GM12875 (cell line): ENCODE measurements around the gene PLPPR1.

ENCODE experiments used
- H3K4me3 ChIP-seq: one replicate; pipeline ENCODE4 v1.5.1; 2011; ENCODE audit warnings: low read depth, low read length, control low read depth
- CTCF ChIP-seq: IDR thresholded peaks from 2 replicates; pipeline ENCODE4 v1.5.1; 2011; ENCODE audit warnings: low read depth, mild to moderate bottlenecking, control low read depth, inconsistent platforms, low read length, moderate library complexity, borderline replicate concordance; ENCODE audit not compliant: insufficient read depth

PLPPR1 gene

DNA sequence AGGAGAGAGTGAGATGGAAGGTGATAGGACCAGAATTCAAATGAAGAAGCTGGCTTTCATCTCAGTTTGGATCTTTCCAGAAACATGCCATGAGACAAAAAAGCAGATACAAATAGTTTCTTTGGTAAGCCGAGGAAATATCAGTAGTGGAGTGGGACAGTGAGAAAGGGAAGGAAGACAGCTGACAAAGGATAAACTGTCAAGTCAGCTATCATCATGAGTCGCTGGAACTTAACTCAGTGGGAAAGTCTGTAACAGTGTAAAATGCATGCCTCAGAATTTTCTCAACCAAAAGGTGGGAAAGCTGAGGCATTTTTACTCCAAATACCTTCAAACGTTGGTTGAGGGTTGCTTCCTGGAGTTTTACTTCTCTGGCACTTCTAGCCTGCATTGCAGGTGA, 129.8 kb downstream of the PLPPR1 start:
- TF ChIP-seq CTCF = no peak
- no peak overlapping the region for H3K4me3 ChIP-seq

DNA sequence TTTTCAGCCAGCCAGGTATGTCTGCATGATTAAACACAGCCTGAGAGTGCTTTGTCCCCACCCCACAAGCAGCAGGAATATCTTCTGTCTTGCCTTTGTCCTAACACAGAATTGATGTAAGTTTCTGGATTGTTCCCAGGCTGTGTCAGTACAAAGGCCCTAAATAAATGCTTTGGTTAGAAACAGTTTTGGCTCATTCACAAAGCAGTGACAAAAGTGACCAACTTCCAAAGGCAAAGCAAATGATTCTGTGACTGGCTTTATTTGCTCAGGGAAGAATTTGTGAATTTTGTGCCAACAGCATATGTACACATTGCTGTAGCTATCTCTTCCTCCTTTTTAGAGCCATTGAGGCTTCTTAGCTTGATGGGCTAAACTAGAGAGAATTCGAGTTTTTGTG, 133.7 kb downstream of the PLPPR1 start:
- no peak overlapping the region for H3K4me3 ChIP-seq
- no peak for TF ChIP-seq CTCF

DNA sequence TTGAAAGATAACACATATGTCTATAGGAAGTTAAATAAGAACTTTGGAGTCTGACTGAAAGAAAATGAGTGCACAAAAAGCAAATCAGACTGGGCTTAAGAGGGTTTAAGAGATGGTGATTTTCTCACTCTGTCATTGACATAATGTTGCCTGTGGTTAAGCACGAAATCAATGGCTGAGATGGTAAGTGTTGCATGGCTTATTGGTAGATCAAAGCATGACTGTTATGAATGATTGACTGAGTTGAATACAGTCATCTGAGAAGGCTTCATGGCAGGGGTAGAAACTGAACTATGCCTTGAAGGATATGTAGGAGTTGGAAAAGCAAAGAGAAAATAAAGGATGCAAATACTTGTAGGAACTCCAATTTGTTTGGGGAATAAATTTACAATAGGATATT, 136.6 kb downstream of the PLPPR1 start:
- no peak overlapping the region for H3K4me3 ChIP-seq
- no peak for TF ChIP-seq CTCF

DNA sequence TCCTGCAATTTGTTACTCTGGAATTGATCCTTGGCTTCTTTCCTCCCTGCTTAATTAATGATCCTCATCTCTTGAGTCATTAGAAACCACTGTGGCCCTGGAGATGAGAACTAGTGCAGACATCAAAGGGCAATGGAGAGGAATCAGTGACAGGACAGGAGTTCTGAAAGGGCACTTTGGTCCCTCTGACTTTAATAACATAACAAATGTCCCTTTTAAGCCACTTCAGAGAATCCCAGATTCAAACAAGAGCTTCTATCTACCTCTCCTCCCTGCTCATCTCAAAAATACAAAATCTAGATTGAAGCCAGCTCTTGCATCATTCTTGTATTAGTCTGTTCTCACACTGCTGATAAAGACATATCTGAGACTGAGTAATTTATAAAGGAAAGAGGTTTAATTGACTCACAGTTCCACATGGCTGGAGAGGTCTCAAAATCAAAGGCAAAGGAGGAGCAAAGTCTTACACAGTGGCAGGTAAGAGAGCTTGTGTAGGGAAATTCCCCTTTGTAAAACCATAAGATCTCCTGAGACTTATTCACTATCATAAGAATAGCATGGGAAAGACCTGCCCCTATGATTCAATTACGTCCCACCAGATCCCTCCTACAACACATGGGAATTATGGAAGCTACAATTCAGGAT, 139.1 kb downstream of the PLPPR1 start:
- H3K4me3 ChIP-seq = no peak overlapping the region
- TF ChIP-seq CTCF = no peak

DNA sequence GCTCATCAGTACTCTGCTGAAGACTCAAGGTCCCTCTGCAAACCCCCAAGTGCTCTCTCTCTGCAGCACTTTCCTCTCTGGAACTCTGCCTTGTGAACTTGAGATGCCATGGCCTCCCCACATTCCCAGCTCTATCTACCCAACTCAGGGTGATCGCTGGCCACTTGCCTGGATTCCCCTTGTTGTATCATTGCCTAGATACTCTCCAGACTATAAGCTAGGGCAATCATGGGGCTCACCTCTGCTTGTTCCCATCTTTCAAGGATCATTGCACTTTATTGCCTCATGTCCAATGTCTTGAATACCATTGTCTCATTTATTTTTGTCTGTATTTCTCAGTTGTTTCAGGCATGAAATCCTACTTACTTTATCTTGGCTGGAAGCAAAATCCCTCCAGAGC, 144.1 kb downstream of the PLPPR1 start:
- no peak for TF ChIP-seq CTCF
- H3K4me3 ChIP-seq = no peak overlapping the region

DNA sequence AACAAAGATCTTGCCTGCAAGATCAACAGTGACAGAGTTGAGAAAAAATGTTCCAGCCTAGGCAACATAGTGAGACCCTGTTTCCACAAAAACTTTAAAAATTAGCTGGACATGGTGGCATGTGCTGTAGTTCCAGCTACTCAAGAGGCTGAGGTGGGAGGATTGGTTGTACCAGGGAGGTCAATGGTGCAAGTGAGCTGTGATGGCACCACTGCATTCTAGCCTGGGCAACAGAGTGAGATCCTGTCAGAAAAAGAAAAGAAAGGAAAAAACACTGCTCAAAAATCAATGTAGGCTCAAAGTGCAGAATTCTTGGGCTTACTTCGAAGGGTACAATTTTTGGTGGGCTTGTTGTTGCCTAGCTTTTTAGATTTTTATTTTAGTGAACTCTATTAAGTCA, 145.4 kb downstream of the PLPPR1 start:
- no peak for TF ChIP-seq CTCF

DNA sequence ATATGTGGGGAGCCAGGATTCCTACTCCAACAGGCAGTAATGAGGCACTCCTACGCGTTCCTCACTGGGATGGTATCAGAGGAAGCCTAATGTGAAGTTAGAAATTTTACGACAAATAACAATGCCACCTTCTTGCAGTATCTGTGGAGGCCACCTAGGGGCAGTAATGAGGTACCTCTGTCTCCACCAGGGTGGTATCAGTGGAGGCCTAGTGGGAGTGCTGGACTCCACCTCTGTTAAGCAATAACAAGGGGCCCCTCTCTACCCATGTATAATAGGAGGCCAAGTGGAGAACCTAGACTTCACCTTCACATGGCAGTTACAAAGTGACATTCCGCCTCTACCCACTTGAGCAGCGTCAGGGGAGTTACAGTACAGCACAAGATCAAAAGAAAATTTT, 147.9 kb downstream of the PLPPR1 start:
- peak; percentile 17; the same call in 1 of the 2 replicates for TF ChIP-seq CTCF
- no peak overlapping the region for H3K4me3 ChIP-seq

More for the DNA sequence above, 145.4 kb downstream of the PLPPR1 start:
- H3K4me3 ChIP-seq = no peak overlapping the region
